ENCODE results near the gene NCOA7. TPM values are rescaled to one million over a fixed set of nuclear protein-coding genes. Genes with fewer than 3 reads are reported as not detected.
A peak's percentile ranks its signal among the peaks of the same experiment; 100 is the strongest.

Gene NCOA7
- total and polyA plus RNA-seq, 10 of the 15 experiments (the other 5 are each of a cell fraction or from before 2014, with no cell fraction given), result 18.9 to 50.3 (median 34.2) TPM

DNA sequence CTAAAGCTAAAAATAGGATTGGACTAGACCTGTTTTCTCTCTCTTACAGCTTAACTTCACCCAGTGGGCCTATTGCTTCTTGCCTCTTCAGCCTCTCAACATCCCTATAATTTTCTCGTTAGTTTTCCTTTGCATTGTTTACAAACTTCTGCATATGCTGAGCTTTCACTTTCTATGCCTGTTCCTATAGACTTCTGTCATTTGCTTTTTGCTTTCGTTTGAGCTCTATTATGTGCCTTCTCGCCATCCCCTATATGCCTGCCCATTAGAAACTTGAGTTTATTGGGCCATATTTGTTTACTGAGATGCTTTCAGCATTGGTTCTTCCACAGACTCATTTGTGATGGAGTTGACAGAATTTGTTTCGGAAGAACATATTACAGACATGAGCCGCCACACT, 40.9 kb downstream of the NCOA7 start:
- H2AFZ ChIP-seq (ENCODE audit: control insufficient read depth, low read depth, low read length), result no peak overlapping the region
- BruUV-seq (replicated peaks), result no TSS peak

More for the DNA sequence above, 40.9 kb downstream of the NCOA7 start:
- no peaks in the 10 kb centered on the region for H3K36me3 ChIP-seq (ENCODE audit: control insufficient read depth in 2 of 2, insufficient read depth in 2 of 2, low read length in 1 of 2)
- H3K4me2 ChIP-seq (ENCODE audit: control insufficient read depth, insufficient read depth), result peak overlapping the region; percentile 34
- no peak for DNase-seq (ENCODE audit: low read depth, low spot score)
- H3K4me1 ChIP-seq (ENCODE audit: control insufficient read depth, insufficient read depth, low read length), result peaks cover 18% of the 10 kb centered on the region
- H3K27ac ChIP-seq (ENCODE audit: control insufficient read depth, insufficient read depth), result peak overlapping the region; percentile 1; the same call in 1 of the 2 replicates
- H3K4me3 ChIP-seq, result peak overlapping the region; percentile 25; the same call in 1 of the 2 replicates
- no peaks in the 10 kb centered on the region for H3K27me3 ChIP-seq (replicated peaks in 1 of 2; ENCODE audit: control insufficient read depth in 2 of 2, insufficient read depth in 2 of 2, low read length in 1 of 2)
- RAD21 ChIA-PET (ENCODE audit: unreplicated experiment), result interaction anchor here (1.1 to 8.2 kb wide), 4 partner anchors 14 to 50 kb away, joined by 5 to 135 read pairs (median 8); partner anchors contain the start of gene NCOA7
- peak; percentile 38 for ATAC-seq
- no peaks in the 10 kb centered on the region for H3K9me3 ChIP-seq (replicated peaks; ENCODE audit: control insufficient read depth, insufficient read depth, low read length)
- CTCF ChIA-PET, result interaction anchor here (0.8 to 2.0 kb wide), 6 partner anchors 11 to 164 kb away, joined by 3 to 8 read pairs (median 5); partner anchors contain the start of gene NCOA7
- WGBS (ENCODE audit: insufficient coverage, insufficient replicate concordance, low lambda C conversion rate, missing lambda C conversion rate), result 79% methylated on average over 5 of the region's 5 CpGs
- H3K79me2 ChIP-seq (ENCODE audit: control insufficient read depth, insufficient read depth, low read length), result peaks cover 21% of the 10 kb centered on the region
- no peaks in the 10 kb centered on the region for H4K20me1 ChIP-seq (ENCODE audit: control insufficient read depth, insufficient read depth)
- in situ Hi-C loops (cut with MboI) (no loop called here), intact Hi-C loops (cut with micrococcal nuclease; ENCODE audit: unreplicated experiment) (loop anchor here (5.0 kb wide), 1 partner anchor 39 kb away; the partner anchor contains the start of gene NCOA7)
- H3K9ac ChIP-seq (ENCODE audit: control insufficient read depth, insufficient read depth, low read length), result no peak overlapping the region
- POLR2A ChIA-PET, result interaction anchor here (0.9 to 3.2 kb wide), 6 partner anchors 9 to 126 kb away, joined by 3 to 18 read pairs (median 4); partner anchors contain the start of gene NCOA7
- SMC1A ChIA-PET (ENCODE audit: uncharacterized antibody, unreplicated experiment), result interaction anchor here (0.6 to 13.4 kb wide), 10 partner anchors 8 to 143 kb away, joined by 3 to 161 read pairs (median 4); partner anchors contain the start of gene NCOA7
- FAIRE-seq, result no peak
- peak; percentile 65; the same call in 1 of the 2 replicates for TF ChIP-seq MLLT1 (IDR thresholded peaks at IDR 0.05)
- no peak for TF ChIP-seq NFYA (IDR thresholded peaks at IDR 0.05; ENCODE audit: borderline replicate concordance, low read depth, low read length)

Measured in GM12878 (cell line).